Measurements from ENCODE around the gene NRF1. TPM values are rescaled to one million over a fixed set of nuclear protein-coding genes. Genes with fewer than 3 reads are reported as not detected.

The NRF1 gene
- polyA plus RNA-seq, 4 donors = 7.6 to 15.6 (median 9.3) TPM

- no peak overlapping the region for H3K27ac ChIP-seq (ENCODE audit: low read depth in 1 of 3, low read length in 2 of 3)
- 1 to 4% (median 2%) methylated on average over 64 to 73 of the region's 73 CpGs for WGBS, 3 donors
- H3K27me3 ChIP-seq (ENCODE audit: control insufficient read depth in 3 of 3, insufficient read depth in 3 of 3, low read length in 3 of 3) = peaks cover 10 to 88% (median 60%) of the 10 kb centered on the region in 3 donors
- peak overlapping the region in 1 of 3 donors; percentile 58 for H3K4me3 ChIP-seq (ENCODE audit: low read depth in 1 of 3, low read length in 3 of 3)
- no peak for FAIRE-seq
- peak in 1 of 2 donors; percentile 36 for DNase-seq
- H3K4me1 ChIP-seq (ENCODE audit: control insufficient read depth in 3 of 3, insufficient read depth in 2 of 3, low read depth in 1 of 3, low read length in 2 of 3) = peaks cover 2 to 47% (median 13%) of the 10 kb centered on the region in 3 donors
- no peaks in the 10 kb centered on the region for H3K36me3 ChIP-seq (ENCODE audit: control insufficient read depth in 3 of 3, insufficient read depth in 2 of 3, low read depth in 1 of 3, low read length in 3 of 3)
- H3K9me3 ChIP-seq (ENCODE audit: control insufficient read depth in 2 of 2, insufficient read depth in 1 of 2, low read depth in 1 of 2, low read length in 1 of 2) = no peaks in the 10 kb centered on the region
These were observed 170.7 kb downstream of the NRF1 start for GRCh38 chr7:129781928-129782817.

GRCh38 chr7:129782818-129783583, 171.5 kb downstream of the NRF1 start:
- no peak overlapping the region for H3K4me3 ChIP-seq (ENCODE audit: low read depth in 1 of 3, low read length in 3 of 3)
- H3K9me3 ChIP-seq (ENCODE audit: control insufficient read depth in 2 of 2, insufficient read depth in 1 of 2, low read depth in 1 of 2, low read length in 1 of 2) = no peaks in the 10 kb centered on the region
- FAIRE-seq (no peak), DNase-seq (peak in 1 of 2 donors; percentile 50)
- peaks cover 2 to 47% (median 13%) of the 10 kb centered on the region in 3 donors for H3K4me1 ChIP-seq (ENCODE audit: control insufficient read depth in 3 of 3, insufficient read depth in 2 of 3, low read depth in 1 of 3, low read length in 2 of 3)
- H3K27ac ChIP-seq (ENCODE audit: low read depth in 1 of 3, low read length in 2 of 3) = no peak overlapping the region
- whole genome bisulfite sequencing, 3 donors = 5 to 8% (median 5%) methylated on average over 42 of the region's 42 CpGs
- no peaks in the 10 kb centered on the region for H3K36me3 ChIP-seq (ENCODE audit: control insufficient read depth in 3 of 3, insufficient read depth in 2 of 3, low read depth in 1 of 3, low read length in 3 of 3)
- peaks cover 10 to 86% (median 53%) of the 10 kb centered on the region in 3 donors for H3K27me3 ChIP-seq (ENCODE audit: control insufficient read depth in 3 of 3, insufficient read depth in 3 of 3, low read length in 3 of 3)

GRCh38 chr7:129783584-129783919, 172.0 kb downstream of the NRF1 start:
- no peak overlapping the region for H3K27ac ChIP-seq (ENCODE audit: low read depth in 1 of 3, low read length in 2 of 3)
- peaks cover 2 to 44% (median 13%) of the 10 kb centered on the region in 3 donors for H3K4me1 ChIP-seq (ENCODE audit: control insufficient read depth in 3 of 3, insufficient read depth in 2 of 3, low read depth in 1 of 3, low read length in 2 of 3)
- FAIRE-seq = no peak

GRCh38 chr7:129784437-129784782, 172.9 kb downstream of the NRF1 start:
- Histone ChIP-seq H3K27me3 (ENCODE audit: control insufficient read depth in 3 of 3, insufficient read depth in 3 of 3, low read length in 3 of 3) (peaks cover 6 to 76% (median 52%) of the 10 kb centered on the region in 3 donors), H3K9me3 (ENCODE audit: control insufficient read depth in 2 of 2, insufficient read depth in 1 of 2, low read depth in 1 of 2, low read length in 1 of 2) (no peaks in the 10 kb centered on the region), H3K27ac (ENCODE audit: low read depth in 1 of 3, low read length in 2 of 3) (no peak overlapping the region), H3K36me3 (ENCODE audit: control insufficient read depth in 3 of 3, insufficient read depth in 2 of 3, low read depth in 1 of 3, low read length in 3 of 3) (no peaks in the 10 kb centered on the region), H3K4me1 (ENCODE audit: control insufficient read depth in 3 of 3, insufficient read depth in 2 of 3, low read depth in 1 of 3, low read length in 2 of 3) (peaks cover 0 to 39% (median 8%) of the 10 kb centered on the region in 3 donors), H3K4me3 (ENCODE audit: low read depth in 1 of 3, low read length in 3 of 3) (no peak overlapping the region)
- DNase-seq (no peak), FAIRE-seq (no peak)
- WGBS, 3 donors = 5 to 16% (median 14%) methylated on average over 25 of the region's 25 CpGs

More at GRCh38 chr7:129783584-129783919, 172.0 kb downstream of the NRF1 start:
- H3K36me3 ChIP-seq (ENCODE audit: control insufficient read depth in 3 of 3, insufficient read depth in 2 of 3, low read depth in 1 of 3, low read length in 3 of 3) = no peaks in the 10 kb centered on the region
- H3K27me3 ChIP-seq (ENCODE audit: control insufficient read depth in 3 of 3, insufficient read depth in 3 of 3, low read length in 3 of 3) = peaks cover 7 to 82% (median 48%) of the 10 kb centered on the region in 3 donors
- H3K9me3 ChIP-seq (ENCODE audit: control insufficient read depth in 2 of 2, insufficient read depth in 1 of 2, low read depth in 1 of 2, low read length in 1 of 2) = no peaks in the 10 kb centered on the region
- no peak overlapping the region for H3K4me3 ChIP-seq (ENCODE audit: low read depth in 1 of 3, low read length in 3 of 3)
- WGBS, 3 donors = 11 to 20% (median 17%) methylated on average over 10 of the region's 10 CpGs
- no peak for DNase-seq

GRCh38 chr7:129784783-129785684, 173.5 kb downstream of the NRF1 start:
- Histone ChIP-seq H3K4me1 (ENCODE audit: control insufficient read depth in 3 of 3, insufficient read depth in 2 of 3, low read depth in 1 of 3, low read length in 2 of 3) (peaks cover 0 to 39% (median 8%) of the 10 kb centered on the region in 3 donors), H3K4me3 (ENCODE audit: low read depth in 1 of 3, low read length in 3 of 3) (no peak overlapping the region), H3K27me3 (ENCODE audit: control insufficient read depth in 3 of 3, insufficient read depth in 3 of 3, low read length in 3 of 3) (peaks cover 6 to 80% (median 52%) of the 10 kb centered on the region in 3 donors), H3K27ac (ENCODE audit: low read depth in 1 of 3, low read length in 2 of 3) (no peak overlapping the region), H3K9me3 (ENCODE audit: control insufficient read depth in 2 of 2, insufficient read depth in 1 of 2, low read depth in 1 of 2, low read length in 1 of 2) (no peaks in the 10 kb centered on the region), H3K36me3 (ENCODE audit: control insufficient read depth in 3 of 3, insufficient read depth in 2 of 3, low read depth in 1 of 3, low read length in 3 of 3) (no peaks in the 10 kb centered on the region)
- DNase-seq (peak; percentile 30 to 37), FAIRE-seq (no peak)
- 4 to 8% (median 5%) methylated on average over 37 of the region's 37 CpGs for WGBS, 3 donors

GRCh38 chr7:129785685-129786514, 174.4 kb downstream of the NRF1 start:
- no peak overlapping the region for H3K4me3 ChIP-seq (ENCODE audit: low read depth in 1 of 3, low read length in 3 of 3)

GRCh38 chr7:129786825-129787563, 175.5 kb downstream of the NRF1 start:
- WGBS, 3 donors = 28 to 47% (median 46%) methylated on average over 13 of the region's 13 CpGs
- Histone ChIP-seq H3K27me3 (ENCODE audit: control insufficient read depth in 3 of 3, insufficient read depth in 3 of 3, low read length in 3 of 3) (peaks cover 5 to 69% (median 45%) of the 10 kb centered on the region in 3 donors), H3K36me3 (ENCODE audit: control insufficient read depth in 3 of 3, insufficient read depth in 2 of 3, low read depth in 1 of 3, low read length in 3 of 3) (no peaks in the 10 kb centered on the region), H3K4me1 (ENCODE audit: control insufficient read depth in 3 of 3, insufficient read depth in 2 of 3, low read depth in 1 of 3, low read length in 2 of 3) (peaks cover 0 to 24% (median 3%) of the 10 kb centered on the region in 3 donors), H3K4me3 (ENCODE audit: low read depth in 1 of 3, low read length in 3 of 3) (no peak overlapping the region), H3K9me3 (ENCODE audit: control insufficient read depth in 2 of 2, insufficient read depth in 1 of 2, low read depth in 1 of 2, low read length in 1 of 2) (no peaks in the 10 kb centered on the region), H3K27ac (ENCODE audit: low read depth in 1 of 3, low read length in 2 of 3) (no peak overlapping the region)
- DNase-seq (peak in 1 of 2 donors; percentile 12), FAIRE-seq (no peak)

More at GRCh38 chr7:129785685-129786514, 174.4 kb downstream of the NRF1 start:
- FAIRE-seq (no peak), DNase-seq (peak in 1 of 2 donors; percentile 21)
- Histone ChIP-seq H3K27me3 (ENCODE audit: control insufficient read depth in 3 of 3, insufficient read depth in 3 of 3, low read length in 3 of 3) (peaks cover 6 to 78% (median 53%) of the 10 kb centered on the region in 3 donors), H3K27ac (ENCODE audit: low read depth in 1 of 3, low read length in 2 of 3) (no peak overlapping the region), H3K9me3 (ENCODE audit: control insufficient read depth in 2 of 2, insufficient read depth in 1 of 2, low read depth in 1 of 2, low read length in 1 of 2) (no peaks in the 10 kb centered on the region), H3K36me3 (ENCODE audit: control insufficient read depth in 3 of 3, insufficient read depth in 2 of 3, low read depth in 1 of 3, low read length in 3 of 3) (no peaks in the 10 kb centered on the region), H3K4me1 (ENCODE audit: control insufficient read depth in 3 of 3, insufficient read depth in 2 of 3, low read depth in 1 of 3, low read length in 2 of 3) (peaks cover 0 to 32% (median 8%) of the 10 kb centered on the region in 3 donors)
- 2 to 6% (median 6%) methylated on average over 39 to 44 of the region's 44 CpGs for WGBS, 3 donors
